Activated CD4-positive, alpha-beta memory T cell treated with anti-CD3 and anti-CD28 coated beads for 36 hours (primary cell): Measurements from ENCODE around the gene RTF2. TPM values are rescaled to one million over a fixed set of nuclear protein-coding genes. Genes with fewer than 3 reads are reported as not detected.

Experiments
- CTCF ChIA-PET: fragments of 350-600 bp; sonication (Branson Sonifier 250); formaldehyde crosslinking; loops from one replicate; lab custom pipeline; 2021; ENCODE audit warnings: antibody characterized with exemption, inconsistent platforms; lab: Charles Lee
- POLR2A ChIA-PET: fragments of 350-600 bp; sonication (Branson Sonifier 250); formaldehyde crosslinking; loops from one replicate; lab custom pipeline; 2021; ENCODE audit warnings: antibody characterized with exemption; lab: Charles Lee
- DNase-seq: peaks from one replicate; pipeline ENCODE4 v3.0.0-alpha.2; 2020
- H3K27ac Mint-ChIP-seq: one replicate; pipeline ENCODE4 v1.8.0; 2021; ENCODE audit warnings: mixed read lengths
- H3K27me3 Mint-ChIP-seq: one replicate; pipeline ENCODE4 v1.8.0; 2021; ENCODE audit warnings: mixed read lengths
- H3K36me3 Mint-ChIP-seq: one replicate; pipeline ENCODE4 v1.8.0; 2021; ENCODE audit warnings: mixed read lengths
- H3K4me1 Mint-ChIP-seq: one replicate; pipeline ENCODE4 v1.8.0; 2021; ENCODE audit warnings: low read depth, mixed read lengths
- H3K4me3 Mint-ChIP-seq: one replicate; pipeline ENCODE4 v1.8.0; 2021; ENCODE audit warnings: mild to moderate bottlenecking, mixed read lengths
- H3K9me3 Mint-ChIP-seq: one replicate; pipeline ENCODE4 v1.8.0; 2021; ENCODE audit warnings: mixed read lengths
- intact Hi-C: fragments of 100-400 bp; cut with micrococcal nuclease; formaldehyde crosslinking; loops from one replicate; pipeline ENCODE4 v1.15.1; 2023
- total RNA-seq, 2 experiments: library from RNA; stranded (reverse); gene quantifications; one replicate each; pipeline ENCODE4 v1.2.3, GENCODE V29; 2021

Gene RTF2
- total RNA-seq, 2 experiments from 2014 or later: 81.8 to 83.1 TPM

DNA sequence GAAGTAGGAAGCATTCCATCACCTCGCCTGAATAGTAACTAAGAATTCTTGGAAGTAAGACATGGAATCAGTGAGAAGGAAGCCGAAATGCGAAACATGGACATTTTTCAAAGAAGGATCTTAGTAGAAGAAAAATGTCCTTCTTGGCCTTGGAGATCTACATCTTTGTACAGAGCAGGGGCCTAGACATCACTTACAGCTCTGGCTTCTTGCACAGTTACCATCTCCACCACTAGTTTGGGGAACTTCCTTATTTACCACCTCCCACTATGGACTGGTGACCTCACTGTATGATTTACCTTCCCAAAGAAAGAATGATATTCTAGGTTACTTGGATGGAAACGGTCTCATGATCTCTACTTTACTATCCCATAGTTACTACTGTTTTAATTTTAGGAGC is 40.6 kb upstream of the RTF2 start:
- H3K4me1 Mint-ChIP-seq: peaks cover 67% of the 10 kb centered on the region
- DNase-seq: no peak
- no peaks in the 10 kb centered on the region for H3K27me3 Mint-ChIP-seq

GRCh38 chr20:56428410-56428809 is 40.0 kb upstream of the RTF2 start:
- Mint-ChIP-seq H3K4me3 (no peak overlapping the region), H3K4me1 (peaks cover 68% of the 10 kb centered on the region), H3K36me3 (no peaks in the 10 kb centered on the region), H3K27me3 (no peaks in the 10 kb centered on the region), H3K9me3 (no peaks in the 10 kb centered on the region), H3K27ac (peak overlapping the region; percentile 87)
- intact Hi-C loops: loop anchor here (2.0 kb wide), 1 partner anchor 14 kb away; no protein-coding TSS in a partner anchor
- POLR2A ChIA-PET: interaction anchor here (1.1 to 4.0 kb wide), 5 partner anchors 10 to 40 kb away, joined by 3 to 19 read pairs (median 4); partner anchors contain the start of genes CASS4 and RTF2
- DNase-seq: peak; percentile 2
- CTCF ChIA-PET: interaction anchor here (1.5 to 2.6 kb wide), 2 partner anchors 9 to 15 kb away, joined by 4 to 9 read pairs; no protein-coding TSS in a partner anchor

More for the DNA sequence above, 40.6 kb upstream of the RTF2 start:
- CTCF ChIA-PET: interaction anchor here (1.5 kb wide), 1 partner anchor 14 kb away, joined by 4 read pairs; no protein-coding TSS in a partner anchor
- H3K9me3 Mint-ChIP-seq: no peaks in the 10 kb centered on the region
- peak overlapping the region; percentile 87 for H3K27ac Mint-ChIP-seq
- no peaks in the 10 kb centered on the region for H3K36me3 Mint-ChIP-seq
- POLR2A ChIA-PET: interaction anchor here (1.5 to 4.0 kb wide), 2 partner anchors 10 to 16 kb away, joined by 4 to 19 read pairs; partner anchors contain the start of gene CASS4
- H3K4me3 Mint-ChIP-seq: no peak overlapping the region
- intact Hi-C loops: loop anchor here (2.0 kb wide), 1 partner anchor 13 kb away; no protein-coding TSS in a partner anchor

DNA sequence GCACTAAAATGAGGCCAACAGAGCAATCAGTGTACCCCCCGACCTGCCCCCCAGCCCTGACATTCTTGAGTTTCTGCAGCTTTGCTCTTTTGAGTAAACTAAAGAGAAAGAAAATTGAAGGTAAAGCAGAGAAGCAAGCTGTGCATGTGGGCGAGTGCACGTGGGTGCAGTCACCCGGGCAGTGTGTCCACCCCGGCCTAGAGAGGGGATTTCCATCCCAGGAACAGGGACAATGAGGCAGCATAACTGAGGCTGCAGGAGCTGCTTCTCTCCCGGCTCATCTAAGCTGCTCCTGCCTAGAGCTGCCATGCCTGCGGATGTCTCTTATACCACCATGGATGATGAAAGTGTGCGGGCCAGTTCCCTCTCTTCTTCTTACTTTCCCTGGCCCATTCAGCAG is 39.5 kb upstream of the RTF2 start:
- peak; percentile 8 for DNase-seq
- Mint-ChIP-seq H3K36me3 (peaks cover under 1% of the 10 kb centered on the region), H3K9me3 (no peaks in the 10 kb centered on the region), H3K4me1 (peaks cover 73% of the 10 kb centered on the region), H3K4me3 (peak overlapping the region; percentile 66), H3K27ac (peak overlapping the region; percentile 87), H3K27me3 (no peaks in the 10 kb centered on the region)
- intact Hi-C loops: loop anchor here (1.0 to 2.0 kb wide), 2 partner anchors 11 to 14 kb away; no protein-coding TSS in a partner anchor
- CTCF ChIA-PET: interaction anchor here (2.6 kb wide), 1 partner anchor 10 kb away, joined by 9 read pairs; no protein-coding TSS in a partner anchor
- POLR2A ChIA-PET: interaction anchor here (1.1 to 4.0 kb wide), 7 partner anchors 8 to 40 kb away, joined by 3 to 19 read pairs (median 4); partner anchors contain the start of genes CASS4 and RTF2

DNA sequence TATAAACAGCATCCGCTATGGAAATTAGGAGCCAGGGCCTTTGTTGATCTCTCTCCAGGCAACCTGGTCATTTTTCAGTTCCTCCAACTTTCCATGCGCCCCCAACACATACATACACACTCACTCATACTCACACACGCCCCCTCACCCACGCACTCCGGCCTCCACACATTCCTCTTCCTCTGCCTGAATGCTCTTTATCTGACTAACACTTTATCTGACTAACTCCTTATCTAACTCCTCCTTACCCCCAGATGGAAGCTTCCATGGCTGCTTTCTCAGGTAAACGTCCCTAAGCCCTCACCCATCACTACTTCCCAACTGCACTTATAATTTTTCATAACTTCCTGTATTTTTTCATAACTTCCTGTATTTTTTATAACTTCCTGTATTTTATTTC is 38.9 kb upstream of the RTF2 start:
- peak overlapping the region; percentile 66 for H3K4me3 Mint-ChIP-seq
- ChIA-PET POLR2A (interaction anchor here (1.1 to 4.0 kb wide), 7 partner anchors 8 to 39 kb away, joined by 3 to 19 read pairs (median 4); partner anchors contain the start of genes CASS4 and RTF2), CTCF (interaction anchor here (1.4 to 2.6 kb wide), 2 partner anchors 9 to 11 kb away, joined by 4 to 9 read pairs; no protein-coding TSS in a partner anchor)
- peak; percentile 79 for DNase-seq
- H3K27me3 Mint-ChIP-seq: no peaks in the 10 kb centered on the region
- no peaks in the 10 kb centered on the region for H3K9me3 Mint-ChIP-seq
- H3K4me1 Mint-ChIP-seq: peaks cover 72% of the 10 kb centered on the region
- H3K36me3 Mint-ChIP-seq: peaks cover 4% of the 10 kb centered on the region
- intact Hi-C loops: loop anchor here (1.0 to 2.0 kb wide), 2 partner anchors 11 to 15 kb away; no protein-coding TSS in a partner anchor
- peak overlapping the region; percentile 87 for H3K27ac Mint-ChIP-seq

- Mint-ChIP-seq H3K4me1 (peaks cover 69% of the 10 kb centered on the region), H3K27me3 (no peaks in the 10 kb centered on the region), H3K9me3 (no peaks in the 10 kb centered on the region), H3K36me3 (peaks cover 4% of the 10 kb centered on the region), H3K4me3 (peak overlapping the region; percentile 66), H3K27ac (peak overlapping the region; percentile 87)
- CTCF ChIA-PET: interaction anchor here (1.4 to 2.6 kb wide), 2 partner anchors 9 to 11 kb away, joined by 4 to 9 read pairs; no protein-coding TSS in a partner anchor
- intact Hi-C loops: loop anchor here (1.0 to 2.0 kb wide), 2 partner anchors 12 to 15 kb away; no protein-coding TSS in a partner anchor
- peak; percentile 8 for DNase-seq
- POLR2A ChIA-PET: interaction anchor here (0.6 to 4.0 kb wide), 5 partner anchors 9 to 39 kb away, joined by 3 to 19 read pairs (median 4); partner anchors contain the start of gene RTF2
Observed at GRCh38 chr20:56429941-56430340, 38.5 kb upstream of the RTF2 start.

DNA sequence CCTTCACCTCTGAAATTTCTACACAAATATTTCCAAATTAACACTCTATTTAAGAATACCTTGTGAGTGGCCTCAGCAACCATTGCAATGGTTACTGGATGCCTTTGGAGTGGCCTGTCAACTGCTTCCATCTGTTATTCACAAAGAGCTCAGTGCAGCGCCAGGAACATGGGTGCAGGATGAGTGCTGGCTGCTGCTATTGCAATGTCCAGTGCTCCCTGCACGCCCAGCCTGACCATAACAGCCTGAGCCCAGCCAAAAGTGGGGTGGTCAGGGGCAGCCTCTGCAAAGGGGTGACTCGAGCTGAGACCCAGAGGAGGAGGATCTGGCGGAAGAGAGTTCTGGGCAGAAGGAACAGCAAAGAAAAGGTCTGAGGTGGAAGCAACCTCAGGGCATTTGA is 38.0 kb upstream of the RTF2 start:
- Mint-ChIP-seq H3K36me3 (peaks cover 4% of the 10 kb centered on the region), H3K4me3 (peak overlapping the region; percentile 66), H3K27ac (peak overlapping the region; percentile 87), H3K27me3 (no peaks in the 10 kb centered on the region), H3K4me1 (peaks cover 66% of the 10 kb centered on the region), H3K9me3 (no peaks in the 10 kb centered on the region)
- peak; percentile 7 for DNase-seq
- intact Hi-C loops: no loop called here
- POLR2A ChIA-PET: interaction anchor here (0.6 to 4.0 kb wide), 2 partner anchors 10 to 12 kb away, joined by 4 to 19 read pairs; no protein-coding TSS in a partner anchor
- CTCF ChIA-PET: interaction anchor here (1.4 to 2.6 kb wide), 2 partner anchors 10 to 12 kb away, joined by 4 to 9 read pairs; no protein-coding TSS in a partner anchor

- Mint-ChIP-seq H3K36me3 (peaks cover 4% of the 10 kb centered on the region), H3K27ac (no peak overlapping the region), H3K9me3 (no peaks in the 10 kb centered on the region), H3K4me3 (no peak overlapping the region), H3K27me3 (no peaks in the 10 kb centered on the region), H3K4me1 (peaks cover 66% of the 10 kb centered on the region)
- CTCF ChIA-PET: interaction anchor here (1.4 to 2.6 kb wide), 2 partner anchors 10 to 12 kb away, joined by 4 to 9 read pairs; no protein-coding TSS in a partner anchor
- POLR2A ChIA-PET: no interaction called here
- intact Hi-C loops: no loop called here
- no peak for DNase-seq
Observed at GRCh38 chr20:56430957-56431356, 37.5 kb upstream of the RTF2 start.

DNA sequence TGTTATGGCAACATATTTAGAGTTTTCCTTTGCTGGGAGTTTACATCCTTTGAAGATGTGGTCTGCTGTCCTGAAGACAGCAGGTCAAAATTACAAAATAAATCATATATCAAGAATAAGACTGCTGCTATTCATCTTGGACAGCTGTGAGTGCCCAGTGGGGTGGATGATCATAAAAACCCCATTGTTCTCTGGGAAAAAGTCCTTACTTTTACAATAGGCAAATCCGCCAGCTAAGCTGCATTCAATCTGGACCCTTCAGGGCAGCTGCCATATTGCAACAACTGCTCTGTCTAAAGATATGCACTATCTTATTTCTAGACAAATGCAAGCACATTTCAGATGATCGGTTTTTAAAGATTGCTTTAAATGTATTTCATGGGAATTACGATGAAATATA is 37.0 kb upstream of the RTF2 start:
- peak; percentile 6 for DNase-seq
- no peaks in the 10 kb centered on the region for H3K9me3 Mint-ChIP-seq
- POLR2A ChIA-PET: no interaction called here
- no peak overlapping the region for H3K4me3 Mint-ChIP-seq
- CTCF ChIA-PET: no interaction called here
- peaks cover 66% of the 10 kb centered on the region for H3K4me1 Mint-ChIP-seq
- H3K36me3 Mint-ChIP-seq: peaks cover 4% of the 10 kb centered on the region
- H3K27me3 Mint-ChIP-seq: no peaks in the 10 kb centered on the region
- intact Hi-C loops: no loop called here
- H3K27ac Mint-ChIP-seq: no peak overlapping the region

GRCh38 chr20:56433221-56433879 is 35.1 kb upstream of the RTF2 start:
- intact Hi-C loops: no loop called here
- ChIA-PET POLR2A (interaction anchor here (1.4 to 1.8 kb wide), 3 partner anchors 12 to 21 kb away, joined by 4 to 9 read pairs (median 6); partner anchors contain the start of gene CASS4), CTCF (interaction anchor here (0.5 to 1.5 kb wide), 4 partner anchors 9 to 1764 kb away, joined by 3 read pairs; no protein-coding TSS in a partner anchor)
- no peaks in the 10 kb centered on the region for H3K27me3 Mint-ChIP-seq
- no peaks in the 10 kb centered on the region for H3K9me3 Mint-ChIP-seq
- peak overlapping the region; percentile 4 for H3K4me3 Mint-ChIP-seq
- no peak for DNase-seq
- H3K36me3 Mint-ChIP-seq: peaks cover 4% of the 10 kb centered on the region
- H3K27ac Mint-ChIP-seq: peak overlapping the region; percentile 85
- peaks cover 62% of the 10 kb centered on the region for H3K4me1 Mint-ChIP-seq

- ChIA-PET POLR2A (interaction anchor here (1.4 to 1.8 kb wide), 3 partner anchors 12 to 22 kb away, joined by 4 to 9 read pairs (median 6); partner anchors contain the start of gene CASS4), CTCF (interaction anchor here (0.5 to 1.5 kb wide), 5 partner anchors 8 to 1765 kb away, joined by 3 read pairs; no protein-coding TSS in a partner anchor)
- H3K27me3 Mint-ChIP-seq: no peaks in the 10 kb centered on the region
- intact Hi-C loops: no loop called here
- peaks cover 4% of the 10 kb centered on the region for H3K36me3 Mint-ChIP-seq
- no peaks in the 10 kb centered on the region for H3K9me3 Mint-ChIP-seq
- H3K27ac Mint-ChIP-seq: peak overlapping the region; percentile 85
- DNase-seq: peak; percentile 55
- peak overlapping the region; percentile 4 for H3K4me3 Mint-ChIP-seq
- H3K4me1 Mint-ChIP-seq: peaks cover 59% of the 10 kb centered on the region
Observed at GRCh38 chr20:56433880-56434255, 34.6 kb upstream of the RTF2 start.

- H3K27me3 Mint-ChIP-seq: no peaks in the 10 kb centered on the region
- intact Hi-C loops: no loop called here
- peaks cover 60% of the 10 kb centered on the region for H3K4me1 Mint-ChIP-seq
- CTCF ChIA-PET: interaction anchor here (0.8 kb wide), 1 partner anchor 18 kb away, joined by 3 read pairs; no protein-coding TSS in a partner anchor
- no peak overlapping the region for H3K4me3 Mint-ChIP-seq
- peaks cover 11% of the 10 kb centered on the region for H3K36me3 Mint-ChIP-seq
- POLR2A ChIA-PET: interaction anchor here (0.7 kb wide), 1 partner anchor 14 kb away, joined by 3 read pairs; no protein-coding TSS in a partner anchor
- peak; percentile 5 for DNase-seq
- H3K9me3 Mint-ChIP-seq: no peaks in the 10 kb centered on the region
- H3K27ac Mint-ChIP-seq: no peak overlapping the region
Observed at GRCh38 chr20:56437196-56437960, 31.0 kb upstream of the RTF2 start.
